ENCODE data around the gene ZNF618.

- TF ChIP-seq POLR2A (IDR thresholded peaks at IDR 0.05) (no peak), CTCF (IDR thresholded peaks at IDR 0.05) (no peak)
Measured at GRCh38 chr9:113928269-113928668, 52.2 kb downstream of the ZNF618 start.
